Activated CD8-positive, alpha-beta T cell treated with anti-CD3 and anti-CD28 coated beads for 36 hours (primary cell): Measurements from ENCODE around the gene SAMD10. TPM values are rescaled to one million over a fixed set of nuclear protein-coding genes. Genes with fewer than 3 reads are reported as not detected.

Source experiments
- ATAC-seq: fragments of 200-7000 bp; cut with Tn5 transposase; one replicate; pipeline ENCODE4 v1.10.0; 2021; ENCODE audit warnings: mild to moderate bottlenecking, moderate library complexity
- CTCF ChIA-PET: fragments of 350-600 bp; sonication (Branson Sonifier 250); formaldehyde crosslinking; loops from one replicate; lab custom pipeline; 2021; ENCODE audit warnings: antibody characterized with exemption; lab: Charles Lee
- POLR2A ChIA-PET: fragments of 350-600 bp; sonication (Branson Sonifier 250); formaldehyde crosslinking; loops from one replicate; lab custom pipeline; 2021; ENCODE audit warnings: antibody characterized with exemption; lab: Charles Lee
- DNase-seq: peaks from one replicate; pipeline ENCODE4 v3.0.0-alpha.2; 2020
- H3K27ac Mint-ChIP-seq: one replicate; pipeline ENCODE4 v1.8.0; 2021; ENCODE audit warnings: mild to moderate bottlenecking, mixed read lengths
- H3K27me3 Mint-ChIP-seq: one replicate; pipeline ENCODE4 v1.8.0; 2021; ENCODE audit warnings: mixed read lengths
- H3K36me3 Mint-ChIP-seq: one replicate; pipeline ENCODE4 v1.8.0; 2021; ENCODE audit warnings: low read depth, mixed read lengths
- H3K4me1 Mint-ChIP-seq: one replicate; pipeline ENCODE4 v1.8.0; 2021; ENCODE audit warnings: low read depth, mixed read lengths
- H3K4me3 Mint-ChIP-seq: one replicate; pipeline ENCODE4 v1.8.0; 2021; ENCODE audit warnings: mild to moderate bottlenecking, moderate library complexity, mixed read lengths
- H3K9me3 Mint-ChIP-seq: one replicate; pipeline ENCODE4 v1.8.0; 2021; ENCODE audit warnings: mixed read lengths
- CTCF ChIP-seq: fragments of 200-600 bp; IDR thresholded peaks from one replicate; pipeline ENCODE4 v1.8.0; 2022; ENCODE audit warnings: antibody characterized with exemption, mild to moderate bottlenecking
- intact Hi-C: fragments of 100-400 bp; cut with micrococcal nuclease; formaldehyde crosslinking; loops from one replicate; pipeline ENCODE4 v1.10.0; 2022
- total RNA-seq, 2 experiments: library from RNA; stranded (reverse); gene quantifications; one replicate each; pipeline ENCODE4 v1.2.3, GENCODE V29; 2021

Gene SAMD10
- total RNA-seq, 2 experiments from 2014 or later = 17.4 to 17.5 TPM

- DNase-seq = no peak
- intact Hi-C loops = no loop called here
- TF ChIP-seq CTCF = no peak
- Mint-ChIP-seq H3K4me1 (no peaks in the 10 kb centered on the region), H3K4me3 (no peak overlapping the region), H3K27ac (no peak overlapping the region), H3K27me3 (no peaks in the 10 kb centered on the region), H3K36me3 (peaks cover 46% of the 10 kb centered on the region), H3K9me3 (no peaks in the 10 kb centered on the region)
- ATAC-seq = no peak
- ChIA-PET CTCF (no interaction called here), POLR2A (interaction anchor here (0.6 to 1.0 kb wide), 2 partner anchors 119 to 506 kb away, joined by 3 read pairs; no protein-coding TSS in a partner anchor)
Measured at GRCh38 chr20:64024141-64024990, 44.9 kb upstream of the SAMD10 start.

- ChIA-PET POLR2A (interaction anchor here (0.6 to 1.0 kb wide), 2 partner anchors 12 to 505 kb away, joined by 3 to 5 read pairs; partner anchors contain the start of gene C20orf204), CTCF (no interaction called here)
- Mint-ChIP-seq H3K4me1 (no peaks in the 10 kb centered on the region), H3K27me3 (no peaks in the 10 kb centered on the region), H3K27ac (no peak overlapping the region), H3K4me3 (no peak overlapping the region), H3K9me3 (no peaks in the 10 kb centered on the region), H3K36me3 (peaks cover 50% of the 10 kb centered on the region)
- intact Hi-C loops = no loop called here
- TF ChIP-seq CTCF = no peak
- DNase-seq (no peak), ATAC-seq (no peak)
Measured at GRCh38 chr20:64023361-64024140, 44.1 kb upstream of the SAMD10 start.

- Mint-ChIP-seq H3K27me3 (no peaks in the 10 kb centered on the region), H3K4me3 (no peak overlapping the region), H3K36me3 (peaks cover 53% of the 10 kb centered on the region), H3K27ac (no peak overlapping the region), H3K9me3 (no peaks in the 10 kb centered on the region), H3K4me1 (no peaks in the 10 kb centered on the region)
- intact Hi-C loops = no loop called here
- no peak for TF ChIP-seq CTCF
- DNase-seq (no peak), ATAC-seq (no peak)
- ChIA-PET POLR2A (interaction anchor here (1.0 kb wide), 1 partner anchor 13 kb away, joined by 5 read pairs; the partner anchor contains the start of gene C20orf204), CTCF (no interaction called here)
Measured at GRCh38 chr20:64022671-64023360, 43.4 kb upstream of the SAMD10 start.

- H3K9me3 Mint-ChIP-seq = no peaks in the 10 kb centered on the region
- DNase-seq (no peak), ATAC-seq (no peak)
- intact Hi-C loops = no loop called here
- H3K27me3 Mint-ChIP-seq = no peaks in the 10 kb centered on the region
- H3K4me3 Mint-ChIP-seq = no peak overlapping the region
- TF ChIP-seq CTCF = no peak
- POLR2A ChIA-PET = no interaction called here
- no peak overlapping the region for H3K27ac Mint-ChIP-seq
- CTCF ChIA-PET = no interaction called here
- no peaks in the 10 kb centered on the region for H3K4me1 Mint-ChIP-seq
- peaks cover 50% of the 10 kb centered on the region for H3K36me3 Mint-ChIP-seq
Measured at GRCh38 chr20:64021124-64021975, 41.9 kb upstream of the SAMD10 start.
